ENCODE data around the gene SYCP2.
A peak's percentile ranks its signal among the peaks of the same experiment; 100 is the strongest.

SYCP2 gene

GRCh38 chr20:59940956-59941294 is 7.5 kb upstream of the SYCP2 start:
- TF ChIP-seq, protein P1, sequence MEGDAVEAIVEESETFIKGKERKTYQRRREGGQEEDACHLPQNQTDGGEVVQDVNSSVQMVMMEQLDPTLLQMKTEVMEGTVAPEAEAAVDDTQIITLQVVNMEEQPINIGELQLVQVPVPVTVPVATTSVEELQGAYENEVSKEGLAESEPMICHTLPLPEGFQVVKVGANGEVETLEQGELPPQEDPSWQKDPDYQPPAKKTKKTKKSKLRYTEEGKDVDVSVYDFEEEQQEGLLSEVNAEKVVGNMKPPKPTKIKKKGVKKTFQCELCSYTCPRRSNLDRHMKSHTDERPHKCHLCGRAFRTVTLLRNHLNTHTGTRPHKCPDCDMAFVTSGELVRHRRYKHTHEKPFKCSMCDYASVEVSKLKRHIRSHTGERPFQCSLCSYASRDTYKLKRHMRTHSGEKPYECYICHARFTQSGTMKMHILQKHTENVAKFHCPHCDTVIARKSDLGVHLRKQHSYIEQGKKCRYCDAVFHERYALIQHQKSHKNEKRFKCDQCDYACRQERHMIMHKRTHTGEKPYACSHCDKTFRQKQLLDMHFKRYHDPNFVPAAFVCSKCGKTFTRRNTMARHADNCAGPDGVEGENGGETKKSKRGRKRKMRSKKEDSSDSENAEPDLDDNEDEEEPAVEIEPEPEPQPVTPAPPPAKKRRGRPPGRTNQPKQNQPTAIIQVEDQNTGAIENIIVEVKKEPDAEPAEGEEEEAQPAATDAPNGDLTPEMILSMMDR (IDR thresholded peaks at IDR 0.05), result no peak
- no peak for TF ChIP-seq ZFX (IDR thresholded peaks at IDR 0.05; ENCODE audit: borderline replicate concordance)
- H3K27ac ChIP-seq, result peak overlapping the region; percentile 95

GRCh38 chr20:59940129-59940955 is 6.9 kb upstream of the SYCP2 start, which contains the start of the genes FAM217B and PPP1R3D:
Gene FAM217B (plus strand): TSS chr20:59940389. CDS start chr20:59943944, 3,555 bp downstream.
Gene PPP1R3D (minus strand): TSS chr20:59940305. CDS start chr20:59939931, 374 bp downstream.
- TF ChIP-seq, protein P1 (IDR thresholded peaks at IDR 0.05), result peak; percentile 12; the same call in 1 of the 2 replicates
- TF ChIP-seq ZFX (IDR thresholded peaks at IDR 0.05; ENCODE audit: borderline replicate concordance), result no peak

DNA sequence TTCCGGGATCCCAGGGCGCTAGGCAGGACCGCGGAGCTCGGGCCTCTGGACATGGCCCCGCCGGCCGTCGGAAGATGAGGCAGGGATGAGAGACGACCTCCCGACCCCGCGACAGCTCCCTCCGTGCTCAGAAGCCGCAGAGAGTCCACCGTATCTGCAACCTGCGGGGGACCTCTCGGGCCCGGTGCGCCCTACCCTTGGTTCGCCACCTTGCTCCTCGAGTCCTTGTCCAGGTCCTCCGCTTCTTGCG is 6.4 kb upstream of the SYCP2 start:
- peak overlapping the region; percentile 95 for H3K27ac ChIP-seq
- no peak for TF ChIP-seq ZFX (IDR thresholded peaks at IDR 0.05; ENCODE audit: borderline replicate concordance)
- TF ChIP-seq, protein P1 (IDR thresholded peaks at IDR 0.05), result no peak

More at GRCh38 chr20:59940129-59940955, 6.9 kb upstream of the SYCP2 start, which contains the start of the genes FAM217B and PPP1R3D:
- H3K27ac ChIP-seq, result peak within 1 kb of the TSS; percentile 95

GRCh38 chr20:59939052-59939878 is 5.8 kb upstream of the SYCP2 start:
- peak overlapping the region; percentile 95 for H3K27ac ChIP-seq
- TF ChIP-seq, protein P1 (IDR thresholded peaks at IDR 0.05), result no peak
- no peak for TF ChIP-seq ZFX (IDR thresholded peaks at IDR 0.05; ENCODE audit: borderline replicate concordance)

DNA sequence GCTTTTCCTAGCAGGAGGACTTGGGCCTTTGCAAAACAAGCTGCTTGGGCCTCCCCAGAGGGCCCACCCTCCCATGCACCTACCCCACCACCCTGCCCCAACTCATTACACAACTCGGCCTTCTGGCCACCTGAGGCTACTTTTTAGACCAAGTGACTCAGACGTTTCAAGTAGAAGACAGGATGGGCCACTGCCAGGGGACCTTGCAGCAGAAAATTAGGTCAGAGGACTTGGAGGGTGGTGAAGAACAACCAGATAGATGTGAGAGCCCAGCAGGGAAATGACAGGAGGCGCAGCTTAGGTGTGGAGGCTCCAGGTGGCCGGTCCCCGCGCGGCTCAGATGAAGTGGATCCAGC is 5.2 kb upstream of the SYCP2 start:
- H3K27ac ChIP-seq, result no peak overlapping the region

DNA sequence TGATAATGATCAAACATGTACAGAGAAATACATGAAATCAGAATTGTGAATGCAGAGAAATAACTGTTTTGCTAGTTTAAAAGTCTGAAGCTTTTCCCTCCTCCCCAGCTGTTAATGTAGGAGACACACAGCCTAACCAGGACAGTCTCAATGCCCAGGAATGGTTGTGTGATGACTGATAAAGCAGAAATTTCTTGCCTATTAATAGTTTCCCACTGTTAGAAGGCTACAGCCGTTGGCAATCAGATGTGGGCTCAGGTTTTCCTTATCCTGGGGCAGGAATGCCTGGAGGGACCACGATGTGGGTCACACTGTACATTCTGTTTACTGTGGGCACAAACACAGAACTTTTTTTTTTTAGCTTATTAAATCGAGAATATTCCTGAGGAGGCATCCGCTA is 4.8 kb upstream of the SYCP2 start:
- H3K27ac ChIP-seq, result no peak overlapping the region
- TF ChIP-seq, protein P1 (IDR thresholded peaks at IDR 0.05), result no peak
- TF ChIP-seq ZFX (IDR thresholded peaks at IDR 0.05; ENCODE audit: borderline replicate concordance), result no peak

More for the DNA sequence above, 5.2 kb upstream of the SYCP2 start:
- TF ChIP-seq ZFX (IDR thresholded peaks at IDR 0.05; ENCODE audit: borderline replicate concordance), result no peak
- TF ChIP-seq, protein P1 (IDR thresholded peaks at IDR 0.05), result no peak

- TF ChIP-seq, protein P1 (IDR thresholded peaks at IDR 0.05), result no peak
- no peak for TF ChIP-seq ZFX (IDR thresholded peaks at IDR 0.05; ENCODE audit: borderline replicate concordance)
- H3K27ac ChIP-seq, result no peak overlapping the region
Measured at GRCh38 chr20:59937150-59937549, 3.7 kb upstream of the SYCP2 start.

Measured in 22Rv1 (cell line).